Ishikawa (cell line): ENCODE results near the gene PANX1.

Source experiments
- CEBPB ChIP-seq: IDR thresholded peaks from 2 replicates; pipeline ENCODE4 v1.6.1; 2012
- EP300 ChIP-seq: IDR thresholded peaks from 2 replicates; pipeline ENCODE4 v1.6.1; 2012; ENCODE audit warnings: borderline replicate concordance
- FOXM1 ChIP-seq: IDR thresholded peaks from 2 replicates; pipeline ENCODE4 v1.6.1; 2012; ENCODE audit warnings: low read depth, borderline replicate concordance
- RAD21 ChIP-seq: IDR thresholded peaks from 2 replicates; pipeline ENCODE4 v1.6.1; 2012; ENCODE audit warnings: low read depth
- REST ChIP-seq: IDR thresholded peaks from 2 replicates; pipeline ENCODE4 v1.6.1; 2012; ENCODE audit warnings: low read depth, mild to moderate bottlenecking
- TCF12 ChIP-seq: IDR thresholded peaks from 2 replicates; pipeline ENCODE4 v1.6.1; 2012; ENCODE audit warnings: low read depth

GRCh38 chr11:94125407-94126115 lies 3.1 kb upstream of the PANX1 start:
- TF ChIP-seq EP300 (no peak), REST (no peak), FOXM1 (no peak), TCF12 (no peak), RAD21 (no peak), CEBPB (no peak)
